Esophagus muscularis mucosa (tissue), 4 donors: Measurements from ENCODE around the gene WDR27. TPM values are rescaled to one million over a fixed set of nuclear protein-coding genes. Genes with fewer than 3 reads are reported as not detected.

Experiments
- DNase-seq: peaks from one replicate; pipeline ENCODE4 v3.0.0-alpha.2; 2017; ENCODE audit errors: extremely low spot score
- H3K27ac ChIP-seq, 4 donors: fragments of 200-600 bp; sonication (generic); replicated peaks in 1 of 4; 1 replicate in 3 of 4; 2 replicates in 1 of 4; pipeline ENCODE4 v1.5.1; 2016 to 2019; ENCODE audit warnings: mild to moderate bottlenecking in 1 of 4
- H3K27me3 ChIP-seq, 4 donors: fragments of 200-600 bp; sonication (generic); one replicate each; pipeline versions ENCODE4 v1.5.1 to v1.6.0; 2016 to 2019
- H3K36me3 ChIP-seq, 4 donors: fragments of 200-600 bp; sonication (generic); one replicate each; pipeline ENCODE4 v1.5.1; 2016 to 2019
- H3K4me1 ChIP-seq, 4 donors: fragments of 200-600 bp; sonication (generic); one replicate each; pipeline ENCODE4 v1.5.1; 2016 to 2019
- H3K4me3 ChIP-seq, 4 donors: fragments of 200-600 bp; sonication (generic); 1 replicate in 2 of 4; 2 replicates in 2 of 4; pipeline ENCODE4 v1.5.1; 2016 to 2019; ENCODE audit warnings: mild to moderate bottlenecking in 4 of 4, moderate library complexity in 1 of 4
- H3K9me3 ChIP-seq, 4 donors: fragments of 200-600 bp; sonication (generic); 1 replicate in 3 of 4; 2 replicates in 1 of 4; pipeline ENCODE4 v1.5.1; 2016 to 2019
- EP300 ChIP-seq: sonication (generic); formaldehyde crosslinking; IDR thresholded peaks from one replicate; pipeline ENCODE4 v1.6.1; 2017; ENCODE audit warnings: antibody characterized with exemption
- POLR2A ChIP-seq: fragments of 450-650 bp; IDR thresholded peaks from one replicate; pipeline ENCODE4 v1.6.1; 2017; ENCODE audit warnings: antibody characterized with exemption, moderate library complexity, mild to moderate bottlenecking, low read depth
- POLR2AphosphoS5 ChIP-seq, 2 donors: sonication (generic); formaldehyde crosslinking; IDR thresholded peaks; one replicate each; pipeline ENCODE4 v1.6.1; 2017; ENCODE audit warnings: antibody characterized with exemption in 2 of 2
- WGBS: methylation state at CpG from one replicate; pipeline ENCODE4 v1.1.5; 2018; 5-methylcytosine and 5-hydroxymethylcytosine counted together
- intact Hi-C: fragments of 100-400 bp; cut with DNase I; formaldehyde crosslinking; loops from one replicate; pipeline ENCODE4 v1.15.1; 2023
- total RNA-seq, 4 donors: library from RNA; depleted of rRNA; stranded (reverse); fragments of >200 nt; gene quantifications; one replicate each; pipeline versions ENCODE4 v1.1.0 to v1.2.1, GENCODE V29; 2016
- TF ChIP-seq, protein P1 (sequence below), 3 experiments: fragments of 200-600 bp in 2 of 3; fragments of 450-650 bp in 1 of 3; sonication (generic) in 2 of 3; IDR thresholded peaks; one replicate each; pipeline ENCODE4 v1.5.1; 2017 to 2019; ENCODE audit warnings: antibody characterized with exemption in 3 of 3, mild to moderate bottlenecking in 2 of 3, moderate library complexity in 1 of 3

The WDR27 gene
- total RNA-seq, 4 donors from 2014 or later = 9.3 to 18.4 (median 14.4) TPM

DNA sequence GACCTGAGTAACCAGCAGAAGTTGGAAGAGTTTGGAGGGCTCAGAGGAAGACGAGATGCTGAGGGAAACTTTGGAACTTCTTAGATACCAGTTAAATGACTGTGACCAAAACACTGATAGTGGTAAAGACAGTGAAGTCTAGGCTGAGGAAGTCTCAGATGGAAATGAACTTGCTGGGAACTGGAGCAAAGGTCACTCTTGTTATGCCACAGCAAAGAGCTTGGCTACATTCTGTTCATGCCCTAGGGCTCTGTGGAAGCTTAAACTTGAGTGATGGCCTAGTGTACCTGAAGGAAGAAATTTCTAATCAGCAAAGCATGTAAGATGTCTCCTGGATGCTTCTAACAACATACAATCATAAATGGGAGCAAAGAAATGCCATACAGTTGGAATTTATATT is 24.7 kb downstream of the WDR27 start:
- Histone ChIP-seq H3K27me3 (no peaks in the 10 kb centered on the region), H3K9me3 (no peaks in the 10 kb centered on the region), H3K27ac (no peak overlapping the region), H3K4me1 (peaks cover 0 to 5% (median 0%) of the 10 kb centered on the region in 4 donors), H3K36me3 (peaks cover under 1 to 24% (median 11%) of the 10 kb centered on the region in 4 donors), H3K4me3 (no peak overlapping the region)
- TF ChIP-seq, protein P1, sequence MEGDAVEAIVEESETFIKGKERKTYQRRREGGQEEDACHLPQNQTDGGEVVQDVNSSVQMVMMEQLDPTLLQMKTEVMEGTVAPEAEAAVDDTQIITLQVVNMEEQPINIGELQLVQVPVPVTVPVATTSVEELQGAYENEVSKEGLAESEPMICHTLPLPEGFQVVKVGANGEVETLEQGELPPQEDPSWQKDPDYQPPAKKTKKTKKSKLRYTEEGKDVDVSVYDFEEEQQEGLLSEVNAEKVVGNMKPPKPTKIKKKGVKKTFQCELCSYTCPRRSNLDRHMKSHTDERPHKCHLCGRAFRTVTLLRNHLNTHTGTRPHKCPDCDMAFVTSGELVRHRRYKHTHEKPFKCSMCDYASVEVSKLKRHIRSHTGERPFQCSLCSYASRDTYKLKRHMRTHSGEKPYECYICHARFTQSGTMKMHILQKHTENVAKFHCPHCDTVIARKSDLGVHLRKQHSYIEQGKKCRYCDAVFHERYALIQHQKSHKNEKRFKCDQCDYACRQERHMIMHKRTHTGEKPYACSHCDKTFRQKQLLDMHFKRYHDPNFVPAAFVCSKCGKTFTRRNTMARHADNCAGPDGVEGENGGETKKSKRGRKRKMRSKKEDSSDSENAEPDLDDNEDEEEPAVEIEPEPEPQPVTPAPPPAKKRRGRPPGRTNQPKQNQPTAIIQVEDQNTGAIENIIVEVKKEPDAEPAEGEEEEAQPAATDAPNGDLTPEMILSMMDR (IDR thresholded peaks at IDR 0.05) = no peak
- no peak for TF ChIP-seq POLR2A
- no peak for TF ChIP-seq POLR2AphosphoS5 (IDR thresholded peaks at IDR 0.05)
- no peak for TF ChIP-seq EP300
- DNase-seq = no peak
- 91% methylated on average over 1 of the region's 1 CpG for WGBS
- intact Hi-C loops = no loop called here

DNA sequence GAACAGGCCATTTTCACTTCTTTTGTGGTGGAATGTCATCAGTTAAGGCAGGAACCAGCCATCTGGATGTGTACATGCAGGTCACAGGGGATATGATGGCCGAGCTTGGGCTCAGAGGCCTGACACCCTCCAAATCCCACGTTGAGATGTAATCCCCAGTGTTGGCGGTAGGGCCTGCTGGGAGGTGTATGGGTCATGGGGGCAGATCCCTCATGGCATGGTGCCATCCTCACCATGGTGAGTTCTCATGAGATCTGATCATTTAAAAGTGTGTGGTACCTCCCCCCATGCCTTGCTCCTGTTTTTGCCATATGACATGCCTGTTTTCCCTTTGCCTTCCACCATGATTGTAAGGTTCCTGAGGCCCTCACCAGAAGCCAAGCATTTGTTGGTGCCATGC is 26.8 kb downstream of the WDR27 start:
- no peaks in the 10 kb centered on the region for H3K9me3 ChIP-seq
- H3K27ac ChIP-seq = no peak overlapping the region
- no peak overlapping the region for H3K4me3 ChIP-seq
- no peak for TF ChIP-seq POLR2A
- TF ChIP-seq, protein P1 (IDR thresholded peaks at IDR 0.05) = no peak
- no peak for TF ChIP-seq EP300
- TF ChIP-seq POLR2AphosphoS5 (IDR thresholded peaks at IDR 0.05) = no peak
- DNase-seq = peak; percentile 53
- WGBS = 94% methylated on average over 2 of the region's 3 CpGs
- H3K36me3 ChIP-seq = peaks cover 7 to 36% (median 16%) of the 10 kb centered on the region in 4 donors
- H3K4me1 ChIP-seq = peaks cover 0 to 5% (median 0%) of the 10 kb centered on the region in 4 donors
- intact Hi-C loops = no loop called here
- H3K27me3 ChIP-seq = no peaks in the 10 kb centered on the region

DNA sequence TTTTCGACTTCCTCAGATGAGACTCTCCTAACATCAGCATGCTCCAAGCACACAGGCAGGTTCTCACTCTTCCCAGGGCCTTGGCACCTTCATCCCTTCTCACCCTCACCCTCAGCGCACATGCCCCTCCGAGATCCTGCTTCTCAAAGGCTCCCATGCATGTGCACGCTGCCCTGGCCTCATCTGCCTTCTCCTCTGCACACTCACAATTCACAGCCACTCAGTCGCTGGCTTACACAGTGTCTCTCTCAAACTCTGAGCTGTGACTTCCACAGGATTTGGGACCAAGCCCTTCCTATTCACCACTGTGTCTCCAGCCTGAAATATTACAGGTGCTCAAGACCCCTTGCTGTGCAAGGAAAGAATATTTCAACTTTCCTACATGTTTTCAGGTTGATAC is 30.3 kb downstream of the WDR27 start:
- intact Hi-C loops = no loop called here
- peak; percentile 55 for DNase-seq
- peaks cover 16 to 55% (median 33%) of the 10 kb centered on the region in 4 donors for H3K36me3 ChIP-seq
- H3K9me3 ChIP-seq = no peaks in the 10 kb centered on the region
- H3K27ac ChIP-seq = no peak overlapping the region
- TF ChIP-seq POLR2AphosphoS5 (IDR thresholded peaks at IDR 0.05) = no peak
- TF ChIP-seq POLR2A = no peak
- TF ChIP-seq, protein P1 (IDR thresholded peaks at IDR 0.05) = no peak
- no peak for TF ChIP-seq EP300
- no peak overlapping the region for H3K4me3 ChIP-seq
- 97% methylated on average over 5 of the region's 5 CpGs for WGBS
- no peaks in the 10 kb centered on the region for H3K27me3 ChIP-seq
- H3K4me1 ChIP-seq = peaks cover 0 to 5% (median 0%) of the 10 kb centered on the region in 4 donors

DNA sequence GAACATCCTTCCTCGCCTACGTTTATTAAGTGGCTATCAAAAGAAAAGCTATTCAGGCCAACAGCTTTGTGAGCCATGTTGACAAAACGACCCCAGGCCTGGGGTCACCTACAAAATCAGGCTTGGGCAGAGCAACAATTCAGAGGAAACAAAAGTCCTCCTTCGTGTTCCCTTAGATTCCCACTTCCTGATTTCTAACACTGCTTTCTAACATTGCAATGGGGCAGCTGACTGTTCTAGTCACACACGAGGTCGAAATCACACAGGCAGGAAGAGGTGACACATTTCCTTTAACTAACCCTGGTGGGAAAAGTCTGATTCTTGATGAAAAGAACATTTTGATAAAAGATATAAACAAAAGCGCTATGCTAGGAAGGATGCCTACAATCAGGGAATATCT is 31.9 kb downstream of the WDR27 start:
- Histone ChIP-seq H3K27me3 (no peaks in the 10 kb centered on the region), H3K36me3 (peaks cover 18 to 66% (median 42%) of the 10 kb centered on the region in 4 donors), H3K4me1 (peaks cover 0 to 5% (median 0%) of the 10 kb centered on the region in 4 donors), H3K27ac (peak overlapping the region in 1 of 4 donors; percentile 27), H3K4me3 (no peak overlapping the region), H3K9me3 (no peaks in the 10 kb centered on the region)
- DNase-seq = no peak
- intact Hi-C loops = no loop called here
- TF ChIP-seq POLR2A (no peak), POLR2AphosphoS5 (IDR thresholded peaks at IDR 0.05) (peak; percentile 30 to 56)
- 59% methylated on average over 7 of the region's 7 CpGs for WGBS

DNA sequence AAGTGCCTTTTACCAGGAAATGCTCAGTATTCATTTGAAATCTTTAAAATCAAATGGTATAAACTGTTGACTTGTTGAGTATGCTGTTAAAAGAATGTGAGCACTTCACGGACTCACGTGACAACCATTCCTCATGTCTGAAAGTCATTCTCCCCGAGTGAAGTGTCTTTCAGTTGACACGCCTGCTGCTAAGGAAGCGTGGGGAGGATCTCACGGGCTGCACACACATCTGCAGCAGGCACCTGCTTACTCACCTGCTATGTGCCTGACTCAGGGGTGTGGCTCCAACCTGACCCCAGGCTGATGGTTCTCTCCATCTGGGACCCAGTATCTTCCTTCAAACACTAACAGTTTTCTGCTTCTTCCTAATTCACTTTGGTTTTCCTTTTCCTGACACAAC is 32.7 kb downstream of the WDR27 start:
- intact Hi-C loops = no loop called here
- H3K4me1 ChIP-seq = peaks cover 0 to 5% (median 0%) of the 10 kb centered on the region in 4 donors
- 82% methylated on average over 6 of the region's 6 CpGs for WGBS
- no peak for TF ChIP-seq POLR2AphosphoS5 (IDR thresholded peaks at IDR 0.05)
- TF ChIP-seq EP300 = no peak
- TF ChIP-seq, protein P1 (IDR thresholded peaks at IDR 0.05) = no peak
- no peak for TF ChIP-seq POLR2A
- no peak for DNase-seq
- H3K9me3 ChIP-seq = no peaks in the 10 kb centered on the region
- no peaks in the 10 kb centered on the region for H3K27me3 ChIP-seq
- H3K4me3 ChIP-seq = no peak overlapping the region
- H3K27ac ChIP-seq = peak overlapping the region in 2 of 4 donors; percentile 7 to 27
- H3K36me3 ChIP-seq = peaks cover 21 to 69% (median 46%) of the 10 kb centered on the region in 4 donors
